H54 (cell line): ENCODE results near the gene ZBED1.
"Not testable (repeated sequence)": the region's sequence is repeated elsewhere in the genome, so short reads cannot be mapped to it uniquely, and the experiment has no call there.

Source experiments
- DNase-seq: peaks from one replicate; pipeline ENCODE4 v3.0.0; 2011; ENCODE audit warnings: low spot score, mixed read lengths; ENCODE audit not compliant: insufficient read length
- FAIRE-seq: peaks from 3 replicates; lab custom pipeline; 2011; peaks lifted over from hg19 to GRCh38; lab: Jason Lieb, UNC
- POLR2A ChIP-seq: IDR thresholded peaks from 2 replicates; pipeline ENCODE4 v1.6.1; 2011; ENCODE audit warnings: low read depth, mild to moderate bottlenecking, low read length

ZBED1 gene

GRCh38 chrX:2507904-2508627 is 7.3 kb upstream of the ZBED1 start:
- no peak for TF ChIP-seq POLR2A
- DNase-seq = no peak
- no peak for FAIRE-seq

DNA sequence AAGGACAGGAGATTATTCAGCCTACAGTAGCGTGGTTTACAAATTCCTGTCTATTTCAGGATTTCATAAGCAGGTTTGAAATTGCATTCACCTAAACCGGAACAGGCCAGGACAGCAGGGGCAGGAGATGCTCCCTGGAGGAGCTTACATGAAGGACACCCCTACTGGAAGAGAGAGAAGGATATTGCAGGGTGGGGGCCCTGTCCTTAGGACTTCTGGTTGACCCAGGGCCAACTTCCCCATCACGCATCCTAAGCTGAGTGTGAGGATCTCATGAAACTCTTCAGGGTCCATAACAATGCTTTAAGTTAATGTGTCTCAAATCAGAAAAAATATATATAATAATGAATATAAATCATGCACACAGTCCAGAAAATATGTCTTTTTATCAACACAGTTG is 6.4 kb upstream of the ZBED1 start:
- FAIRE-seq = no peak
- no peak for TF ChIP-seq POLR2A
- DNase-seq = no peak

DNA sequence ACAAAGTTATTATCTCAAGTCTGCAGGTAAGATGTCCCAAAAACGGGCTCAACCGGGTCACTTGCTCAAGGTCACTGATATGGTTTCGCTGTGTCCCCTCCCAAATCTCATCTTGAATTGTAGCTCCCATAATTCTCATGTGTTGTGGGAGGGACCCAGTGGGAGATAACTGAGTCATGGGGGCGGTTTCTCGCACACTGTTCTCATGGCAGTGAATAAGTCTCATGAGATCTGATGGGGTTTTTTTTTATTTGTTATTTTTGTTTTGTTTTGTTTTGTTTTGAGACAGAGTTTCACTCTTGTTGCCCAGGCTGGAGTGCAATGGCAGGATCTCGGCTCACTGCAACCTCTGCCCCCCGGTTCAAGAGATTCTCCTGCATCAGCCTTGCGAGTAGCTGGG is 4.6 kb upstream of the ZBED1 start:
- not testable (repeated sequence) for DNase-seq

GRCh38 chrX:2504706-2505332 is 4.0 kb upstream of the ZBED1 start:
- no peak for DNase-seq
- FAIRE-seq = no peak
- TF ChIP-seq POLR2A = no peak

More for the DNA sequence above, 4.6 kb upstream of the ZBED1 start:
- not testable (repeated sequence) for FAIRE-seq

GRCh38 chrX:2503591-2504500 is 3.1 kb upstream of the ZBED1 start:
- DNase-seq (no peak), FAIRE-seq (no peak)
- no peak for TF ChIP-seq POLR2A

GRCh38 chrX:2502668-2503519 is 2.1 kb upstream of the ZBED1 start:
- FAIRE-seq (no peak), DNase-seq (no peak)
- TF ChIP-seq POLR2A = no peak

DNA sequence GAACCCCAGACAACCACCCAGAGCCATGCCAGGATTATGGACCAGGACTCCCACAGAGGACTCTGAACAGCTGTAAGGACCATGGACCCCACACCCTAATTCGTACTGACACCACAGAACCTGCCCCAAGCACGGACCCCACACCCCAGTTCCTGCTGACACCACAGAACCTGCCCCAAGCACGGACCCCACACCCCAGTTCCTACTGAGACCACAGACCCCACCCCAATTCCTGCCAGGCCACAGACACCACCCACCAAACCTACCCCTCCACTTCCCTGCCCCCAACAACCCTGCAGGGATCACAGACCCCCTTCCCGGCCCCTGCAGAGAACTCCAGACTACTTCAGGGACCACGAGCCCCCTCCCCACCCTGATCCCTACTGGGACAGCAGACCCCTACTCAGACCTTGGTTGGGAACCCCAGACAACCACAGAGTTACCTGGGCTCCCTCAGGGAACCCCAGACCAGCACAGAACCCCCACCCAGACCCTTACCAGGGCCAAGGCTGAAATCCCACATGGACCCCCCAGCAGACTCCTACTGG is 1.4 kb upstream of the ZBED1 start:
- FAIRE-seq (no peak), DNase-seq (no peak)
- TF ChIP-seq POLR2A = no peak

GRCh38 chrX:2501559-2502102 is 855 bp upstream of the ZBED1 start:
- DNase-seq (no peak), FAIRE-seq (no peak)
- TF ChIP-seq POLR2A = no peak

DNA sequence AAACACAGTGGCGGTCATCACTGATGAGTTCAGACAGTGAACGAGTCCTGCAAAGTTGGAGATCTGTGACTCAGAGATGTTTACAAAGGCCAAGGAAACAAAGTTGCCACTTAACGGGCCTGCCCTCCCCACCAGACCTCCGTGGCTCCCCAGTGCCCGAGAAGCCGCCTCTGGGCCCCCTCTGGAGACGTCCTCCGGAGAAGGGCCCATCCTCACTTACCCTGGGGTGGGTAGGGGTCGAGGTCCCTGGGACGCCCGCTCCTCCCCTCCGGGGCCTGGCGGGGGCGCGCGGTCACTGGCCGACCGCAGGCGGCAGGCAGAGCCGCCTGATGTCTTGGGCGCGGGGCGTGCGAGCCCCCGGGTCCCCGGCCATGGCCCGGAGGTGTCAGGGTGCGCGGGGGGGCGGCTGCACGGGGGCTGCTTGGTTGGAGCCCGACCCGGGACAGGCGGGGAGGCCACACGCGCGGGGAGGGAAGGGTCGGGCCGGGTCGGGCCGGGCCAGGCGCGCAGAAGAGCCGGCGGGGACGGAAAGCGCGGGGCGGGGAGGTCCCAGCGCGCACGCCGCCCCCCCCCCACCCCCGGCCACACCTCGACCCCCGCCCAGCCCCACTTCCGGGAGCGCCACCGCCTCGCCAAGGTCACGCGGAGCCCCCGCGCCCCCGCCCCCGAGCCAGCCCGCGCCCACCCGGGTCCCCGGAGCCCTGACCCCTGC is 529 bp downstream of the ZBED1 start:
- FAIRE-seq = no peak
- peak; percentile 67 for DNase-seq
- no peak for TF ChIP-seq POLR2A

DNA sequence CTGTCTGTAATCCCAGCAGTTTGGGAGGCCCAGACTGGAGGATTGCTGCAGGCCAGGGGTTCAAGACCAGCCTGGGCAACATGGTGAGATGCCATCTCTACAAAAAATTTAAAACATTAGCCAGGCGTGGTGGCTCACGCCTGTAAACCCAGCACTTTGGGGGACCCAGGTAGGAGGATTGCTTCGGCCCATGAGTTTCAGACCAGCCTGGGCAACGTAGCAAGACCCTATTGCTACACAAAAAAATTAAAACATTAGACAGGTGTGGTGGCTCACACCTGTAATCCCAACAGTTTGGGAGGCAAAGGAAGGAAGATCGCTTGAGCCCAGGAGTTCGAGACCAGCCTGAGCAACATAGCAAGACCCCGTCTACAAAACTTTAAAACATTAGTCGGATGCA is 1.3 kb downstream of the ZBED1 start:
- DNase-seq (no peak), FAIRE-seq (no peak)
- TF ChIP-seq POLR2A = no peak

DNA sequence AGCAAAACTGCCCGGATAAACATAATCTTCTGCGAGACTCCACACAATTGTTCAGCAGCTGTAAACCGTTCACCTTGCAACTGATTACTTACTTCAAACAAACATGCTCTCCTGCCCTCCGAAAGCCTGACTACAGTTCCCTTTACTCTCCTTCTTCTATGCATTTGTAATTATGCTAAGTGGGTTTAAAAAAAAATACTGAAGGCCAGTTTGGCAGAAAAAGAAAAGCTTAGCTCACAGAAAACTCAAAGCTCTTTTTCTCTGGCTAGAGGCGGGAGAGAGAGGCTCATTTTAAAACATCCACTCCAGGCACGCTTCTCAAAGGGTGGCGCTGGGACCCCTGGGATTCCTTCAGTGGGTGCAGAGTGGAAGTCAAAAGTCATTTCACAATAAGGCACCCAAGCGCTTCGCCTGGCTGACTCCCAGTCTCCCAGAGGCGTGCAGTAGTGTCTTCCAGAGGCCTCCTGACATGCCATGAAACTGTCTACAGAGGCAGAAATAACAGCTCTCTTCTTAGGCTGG is 1.9 kb downstream of the ZBED1 start:
- TF ChIP-seq POLR2A = no peak
- FAIRE-seq (no peak), DNase-seq (no peak)

DNA sequence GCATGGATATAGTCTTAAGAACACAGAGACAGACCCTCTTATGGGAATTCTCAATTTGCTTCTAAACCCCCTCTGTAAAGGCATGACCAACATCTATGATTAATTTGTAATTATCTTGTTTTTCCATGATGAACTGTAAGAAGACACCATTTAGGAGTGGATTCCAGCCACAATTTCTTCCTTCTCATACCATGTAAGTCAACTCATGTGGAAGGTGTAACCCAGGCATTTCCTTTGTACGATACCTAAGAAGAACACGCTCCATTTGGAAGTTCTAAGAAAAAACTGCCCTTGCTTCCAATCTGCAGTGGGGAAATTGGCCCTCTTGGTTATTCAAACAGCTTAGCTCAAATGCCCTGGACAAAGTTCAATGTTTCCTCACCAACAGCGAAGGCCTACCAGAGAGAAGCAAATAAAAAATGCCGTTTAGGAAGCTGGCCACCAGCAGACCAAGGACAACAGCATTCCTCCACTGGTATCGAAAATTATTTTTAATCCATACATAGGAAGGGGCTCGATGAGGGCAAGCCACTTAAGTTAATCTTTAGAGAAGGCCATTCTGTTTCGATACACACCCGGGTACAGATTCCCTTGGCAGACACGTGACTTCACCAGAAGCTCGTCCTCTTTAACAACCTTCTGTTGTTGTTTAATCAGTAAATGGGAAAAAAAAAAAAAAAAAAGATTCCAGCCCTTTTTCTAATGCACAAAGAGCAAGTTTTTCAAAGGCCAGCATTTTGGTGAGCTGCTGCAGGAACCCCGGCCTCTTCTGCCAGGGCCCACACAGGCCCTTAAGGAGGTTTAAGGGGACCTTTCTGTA is 2.6 kb downstream of the ZBED1 start:
- TF ChIP-seq POLR2A = no peak
- no peak for FAIRE-seq
- no peak for DNase-seq
